Measurements from ENCODE around the gene DMAC2L.
"Not testable (repeated sequence)": the region's sequence is repeated elsewhere in the genome, so short reads cannot be mapped to it uniquely, and the experiment has no call there.

- TF ChIP-seq CTCF (IDR thresholded peaks at IDR 0.05 in 2 of 3, conservative IDR thresholded peaks at IDR 0.05 in 1 of 3; ENCODE audit: control insufficient read depth in 2 of 3, extremely low read depth in 1 of 3, insufficient read depth in 1 of 3, low read depth in 3 of 3, low read length in 3 of 3); FOXK2 (IDR thresholded peaks at IDR 0.05); NRF1 (conservative IDR thresholded peaks at IDR 0.05; ENCODE audit: low read depth, low read length); MAX (IDR thresholded peaks at IDR 0.05; ENCODE audit: low read depth, low read length); USF2 (IDR thresholded peaks at IDR 0.05; ENCODE audit: borderline replicate concordance, low read depth, low read length); KDM1A (IDR thresholded peaks at IDR 0.05; ENCODE audit: borderline replicate concordance); FOXM1 (IDR thresholded peaks at IDR 0.05; ENCODE audit: low read depth, low read length); RFX5 (IDR thresholded peaks at IDR 0.05; ENCODE audit: low read depth, low read length); MTA3 (IDR thresholded peaks at IDR 0.05; ENCODE audit: borderline replicate concordance, low read length); ZBED1 (IDR thresholded peaks at IDR 0.05; ENCODE audit: borderline replicate concordance): not testable (repeated sequence)
- TF ChIP-seq, protein P1, sequence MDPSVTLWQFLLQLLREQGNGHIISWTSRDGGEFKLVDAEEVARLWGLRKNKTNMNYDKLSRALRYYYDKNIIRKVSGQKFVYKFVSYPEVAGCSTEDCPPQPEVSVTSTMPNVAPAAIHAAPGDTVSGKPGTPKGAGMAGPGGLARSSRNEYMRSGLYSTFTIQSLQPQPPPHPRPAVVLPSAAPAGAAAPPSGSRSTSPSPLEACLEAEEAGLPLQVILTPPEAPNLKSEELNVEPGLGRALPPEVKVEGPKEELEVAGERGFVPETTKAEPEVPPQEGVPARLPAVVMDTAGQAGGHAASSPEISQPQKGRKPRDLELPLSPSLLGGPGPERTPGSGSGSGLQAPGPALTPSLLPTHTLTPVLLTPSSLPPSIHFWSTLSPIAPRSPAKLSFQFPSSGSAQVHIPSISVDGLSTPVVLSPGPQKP (IDR thresholded peaks at IDR 0.05; ENCODE audit: low read depth, low read length) = not testable (repeated sequence)
- TF ChIP-seq, protein P2, sequence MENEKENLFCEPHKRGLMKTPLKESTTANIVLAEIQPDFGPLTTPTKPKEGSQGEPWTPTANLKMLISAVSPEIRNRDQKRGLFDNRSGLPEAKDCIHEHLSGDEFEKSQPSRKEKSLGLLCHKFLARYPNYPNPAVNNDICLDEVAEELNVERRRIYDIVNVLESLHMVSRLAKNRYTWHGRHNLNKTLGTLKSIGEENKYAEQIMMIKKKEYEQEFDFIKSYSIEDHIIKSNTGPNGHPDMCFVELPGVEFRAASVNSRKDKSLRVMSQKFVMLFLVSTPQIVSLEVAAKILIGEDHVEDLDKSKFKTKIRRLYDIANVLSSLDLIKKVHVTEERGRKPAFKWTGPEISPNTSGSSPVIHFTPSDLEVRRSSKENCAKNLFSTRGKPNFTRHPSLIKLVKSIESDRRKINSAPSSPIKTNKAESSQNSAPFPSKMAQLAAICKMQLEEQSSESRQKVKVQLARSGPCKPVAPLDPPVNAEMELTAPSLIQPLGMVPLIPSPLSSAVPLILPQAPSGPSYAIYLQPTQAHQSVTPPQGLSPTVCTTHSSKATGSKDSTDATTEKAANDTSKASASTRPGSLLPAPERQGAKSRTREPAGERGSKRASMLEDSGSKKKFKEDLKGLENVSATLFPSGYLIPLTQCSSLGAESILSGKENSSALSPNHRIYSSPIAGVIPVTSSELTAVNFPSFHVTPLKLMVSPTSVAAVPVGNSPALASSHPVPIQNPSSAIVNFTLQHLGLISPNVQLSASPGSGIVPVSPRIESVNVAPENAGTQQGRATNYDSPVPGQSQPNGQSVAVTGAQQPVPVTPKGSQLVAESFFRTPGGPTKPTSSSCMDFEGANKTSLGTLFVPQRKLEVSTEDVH (IDR thresholded peaks at IDR 0.05; ENCODE audit: low read depth, partially characterized antibody) = not testable (repeated sequence)
- TF ChIP-seq, protein P3, sequence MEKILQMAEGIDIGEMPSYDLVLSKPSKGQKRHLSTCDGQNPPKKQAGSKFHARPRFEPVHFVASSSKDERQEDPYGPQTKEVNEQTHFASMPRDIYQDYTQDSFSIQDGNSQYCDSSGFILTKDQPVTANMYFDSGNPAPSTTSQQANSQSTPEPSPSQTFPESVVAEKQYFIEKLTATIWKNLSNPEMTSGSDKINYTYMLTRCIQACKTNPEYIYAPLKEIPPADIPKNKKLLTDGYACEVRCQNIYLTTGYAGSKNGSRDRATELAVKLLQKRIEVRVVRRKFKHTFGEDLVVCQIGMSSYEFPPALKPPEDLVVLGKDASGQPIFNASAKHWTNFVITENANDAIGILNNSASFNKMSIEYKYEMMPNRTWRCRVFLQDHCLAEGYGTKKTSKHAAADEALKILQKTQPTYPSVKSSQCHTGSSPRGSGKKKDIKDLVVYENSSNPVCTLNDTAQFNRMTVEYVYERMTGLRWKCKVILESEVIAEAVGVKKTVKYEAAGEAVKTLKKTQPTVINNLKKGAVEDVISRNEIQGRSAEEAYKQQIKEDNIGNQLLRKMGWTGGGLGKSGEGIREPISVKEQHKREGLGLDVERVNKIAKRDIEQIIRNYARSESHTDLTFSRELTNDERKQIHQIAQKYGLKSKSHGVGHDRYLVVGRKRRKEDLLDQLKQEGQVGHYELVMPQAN (conservative IDR thresholded peaks at IDR 0.05) = not testable (repeated sequence)
These were observed 49.6 kb downstream of the DMAC2L start for GRCh38 chr14:50361473-50362403.
